Measurements from ENCODE around the gene ABHD3. TPM values are rescaled to one million over a fixed set of nuclear protein-coding genes. Genes with fewer than 3 reads are reported as not detected.
"Not testable (repeated sequence)": the region's sequence is repeated elsewhere in the genome, so short reads cannot be mapped to it uniquely, and the experiment has no call there.

The ABHD3 gene
- total RNA-seq, 1 donor from 2014 or later, result 21.1 TPM

GRCh38 chr18:21700528-21701075 lies 4.0 kb downstream of the ABHD3 start:
- no peak overlapping the region for H3K4me3 Mint-ChIP-seq
- no peak overlapping the region for H3K27ac Mint-ChIP-seq (ENCODE audit: unreplicated experiment)

GRCh38 chr18:21693322-21693721 lies 11.3 kb downstream of the ABHD3 start:
- no peak overlapping the region for H3K27ac Mint-ChIP-seq (ENCODE audit: unreplicated experiment)
- TF ChIP-seq, protein P1, sequence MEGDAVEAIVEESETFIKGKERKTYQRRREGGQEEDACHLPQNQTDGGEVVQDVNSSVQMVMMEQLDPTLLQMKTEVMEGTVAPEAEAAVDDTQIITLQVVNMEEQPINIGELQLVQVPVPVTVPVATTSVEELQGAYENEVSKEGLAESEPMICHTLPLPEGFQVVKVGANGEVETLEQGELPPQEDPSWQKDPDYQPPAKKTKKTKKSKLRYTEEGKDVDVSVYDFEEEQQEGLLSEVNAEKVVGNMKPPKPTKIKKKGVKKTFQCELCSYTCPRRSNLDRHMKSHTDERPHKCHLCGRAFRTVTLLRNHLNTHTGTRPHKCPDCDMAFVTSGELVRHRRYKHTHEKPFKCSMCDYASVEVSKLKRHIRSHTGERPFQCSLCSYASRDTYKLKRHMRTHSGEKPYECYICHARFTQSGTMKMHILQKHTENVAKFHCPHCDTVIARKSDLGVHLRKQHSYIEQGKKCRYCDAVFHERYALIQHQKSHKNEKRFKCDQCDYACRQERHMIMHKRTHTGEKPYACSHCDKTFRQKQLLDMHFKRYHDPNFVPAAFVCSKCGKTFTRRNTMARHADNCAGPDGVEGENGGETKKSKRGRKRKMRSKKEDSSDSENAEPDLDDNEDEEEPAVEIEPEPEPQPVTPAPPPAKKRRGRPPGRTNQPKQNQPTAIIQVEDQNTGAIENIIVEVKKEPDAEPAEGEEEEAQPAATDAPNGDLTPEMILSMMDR (conservative IDR thresholded peaks at IDR 0.05), result no peak
- peaks cover 9% of the 10 kb centered on the region for H3K9me3 Mint-ChIP-seq
- no peak for DNase-seq (ENCODE audit: low read depth, low spot score)
- H3K4me3 Mint-ChIP-seq, result no peak overlapping the region
- peaks cover 40% of the 10 kb centered on the region for H3K36me3 Mint-ChIP-seq (ENCODE audit: low read depth)
- H3K27me3 Mint-ChIP-seq (ENCODE audit: low read depth), result no peaks in the 10 kb centered on the region
- no peaks in the 10 kb centered on the region for H3K4me1 Mint-ChIP-seq

More at GRCh38 chr18:21700528-21701075, 4.0 kb downstream of the ABHD3 start:
- DNase-seq (ENCODE audit: low read depth, low spot score), result no peak
- peaks cover 9% of the 10 kb centered on the region for H3K36me3 Mint-ChIP-seq (ENCODE audit: low read depth)
- peaks cover 22% of the 10 kb centered on the region for H3K4me1 Mint-ChIP-seq
- TF ChIP-seq, protein P1 (conservative IDR thresholded peaks at IDR 0.05), result no peak
- peaks cover 5% of the 10 kb centered on the region for H3K9me3 Mint-ChIP-seq
- no peaks in the 10 kb centered on the region for H3K27me3 Mint-ChIP-seq (ENCODE audit: low read depth)

DNA sequence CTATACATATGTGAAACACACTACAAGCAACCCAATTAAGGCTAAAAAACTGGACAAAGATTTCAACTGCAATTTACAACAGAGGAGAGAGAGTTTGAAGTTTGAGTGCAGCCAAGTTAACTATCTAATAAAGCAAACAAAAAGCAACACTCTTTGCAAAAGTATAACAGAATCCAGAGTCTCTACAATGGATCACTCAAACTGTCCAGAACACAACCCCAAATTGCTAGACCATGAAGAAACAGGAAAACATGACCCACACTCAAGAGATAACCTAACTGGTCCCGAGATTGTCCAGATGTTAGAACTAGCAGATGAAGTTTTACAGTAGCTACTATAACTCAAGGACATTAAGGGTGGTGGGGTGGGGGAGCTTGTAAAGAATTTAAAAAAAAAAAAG lies 14.8 kb downstream of the ABHD3 start:
- Mint-ChIP-seq H3K27me3 (ENCODE audit: low read depth) (no peaks in the 10 kb centered on the region), H3K27ac (ENCODE audit: unreplicated experiment) (no peak overlapping the region), H3K4me3 (no peak overlapping the region), H3K36me3 (ENCODE audit: low read depth) (peaks cover 36% of the 10 kb centered on the region), H3K4me1 (peaks cover 8% of the 10 kb centered on the region), H3K9me3 (peaks cover 9% of the 10 kb centered on the region)
- DNase-seq (ENCODE audit: low read depth, low spot score), result no peak
- TF ChIP-seq, protein P1 (conservative IDR thresholded peaks at IDR 0.05), result no peak

DNA sequence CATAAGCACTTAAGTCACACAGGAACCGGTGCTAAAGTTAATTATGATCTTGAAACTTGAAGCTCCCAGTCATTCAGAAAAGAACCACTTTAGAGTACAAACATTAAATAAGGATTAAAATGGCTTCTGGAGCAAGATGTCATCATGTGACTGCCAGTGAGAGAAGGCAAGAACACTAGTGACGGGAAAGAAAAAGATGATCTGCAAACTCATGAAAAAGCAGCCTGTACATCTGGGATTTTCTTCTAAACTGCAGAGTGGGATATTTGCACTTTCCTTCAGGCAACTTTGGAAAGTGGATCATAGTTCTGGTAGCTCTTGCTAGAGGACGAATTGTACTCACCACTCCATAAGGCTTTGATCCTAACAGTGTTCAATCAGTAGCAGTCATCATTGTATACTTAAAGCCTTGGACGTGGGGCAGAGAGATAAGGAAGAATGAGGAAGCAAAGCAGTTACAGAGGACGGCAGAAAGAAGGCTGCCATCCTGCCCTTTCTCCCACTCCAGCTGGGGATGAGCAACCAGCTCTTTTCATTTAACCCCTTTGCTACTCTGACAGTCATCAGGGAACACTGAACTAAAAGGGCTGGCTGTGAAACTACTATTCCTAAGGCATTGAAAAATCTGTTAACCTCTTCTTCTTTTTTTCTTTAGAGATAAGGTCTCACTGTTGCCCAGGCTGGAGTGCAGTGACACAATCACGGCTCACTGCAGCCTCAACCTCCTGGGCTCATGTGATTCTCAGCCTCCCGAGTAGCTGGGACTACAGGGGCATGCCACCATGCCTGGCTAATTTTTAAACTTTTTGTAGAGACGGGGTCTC lies 18.1 kb downstream of the ABHD3 start:
- Mint-ChIP-seq H3K4me1 (peaks cover 14% of the 10 kb centered on the region), H3K27ac (ENCODE audit: unreplicated experiment) (no peak overlapping the region), H3K9me3 (peaks cover 8% of the 10 kb centered on the region), H3K4me3 (no peak overlapping the region), H3K36me3 (ENCODE audit: low read depth) (peaks cover 24% of the 10 kb centered on the region), H3K27me3 (ENCODE audit: low read depth) (no peaks in the 10 kb centered on the region)
- no peak for DNase-seq (ENCODE audit: low read depth, low spot score)
- TF ChIP-seq, protein P1 (conservative IDR thresholded peaks at IDR 0.05), result no peak

DNA sequence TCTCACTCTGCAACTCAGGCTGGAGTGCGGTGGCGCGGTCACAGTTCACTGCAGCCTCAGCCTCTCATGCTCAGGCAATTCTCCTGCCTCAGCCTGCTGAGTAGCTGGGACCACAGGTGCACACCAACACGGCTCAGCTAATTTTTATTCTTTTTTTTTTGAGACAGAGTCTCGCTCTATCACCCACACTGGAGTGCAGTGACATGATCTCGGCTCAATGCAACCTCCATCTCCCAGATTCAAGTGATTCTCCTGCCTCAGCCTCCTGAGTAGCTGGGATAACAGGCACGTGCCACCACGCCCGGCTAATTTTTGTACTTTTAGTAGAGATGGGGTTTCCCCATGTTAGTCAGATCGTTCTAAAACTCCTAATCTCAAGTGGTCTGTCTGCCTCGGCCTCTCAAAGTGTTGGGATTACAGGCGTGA lies 19.0 kb downstream of the ABHD3 start:
- peaks cover 18% of the 10 kb centered on the region for H3K36me3 Mint-ChIP-seq (ENCODE audit: low read depth)
- not testable (repeated sequence) for DNase-seq (ENCODE audit: low read depth, low spot score); H3K9me3 Mint-ChIP-seq; H3K4me3 Mint-ChIP-seq; H3K27ac Mint-ChIP-seq (ENCODE audit: unreplicated experiment); H3K27me3 Mint-ChIP-seq (ENCODE audit: low read depth)
- peaks cover 14% of the 10 kb centered on the region for H3K4me1 Mint-ChIP-seq

DNA sequence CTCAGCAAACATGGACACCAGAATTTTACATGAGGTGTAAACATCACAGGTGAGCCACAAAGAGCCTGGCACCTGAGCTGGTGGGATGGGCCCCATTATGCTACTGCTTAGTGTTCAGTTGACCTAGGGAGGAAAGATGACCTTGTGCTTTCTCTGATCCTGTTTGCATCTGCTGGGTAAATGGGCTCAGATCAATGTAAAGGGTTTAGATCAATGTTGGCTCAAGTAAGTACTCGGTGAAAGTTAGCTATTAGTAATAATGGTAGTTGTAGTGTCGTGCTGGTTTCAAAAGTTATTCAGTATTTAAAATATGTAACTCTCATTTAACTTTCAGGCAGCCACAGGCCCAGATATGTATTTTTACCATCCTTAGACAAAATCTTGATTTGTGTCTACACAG lies 19.8 kb downstream of the ABHD3 start:
- no peak for DNase-seq (ENCODE audit: low read depth, low spot score)
- TF ChIP-seq, protein P1 (conservative IDR thresholded peaks at IDR 0.05), result no peak
- peaks cover 14% of the 10 kb centered on the region for H3K4me1 Mint-ChIP-seq
- H3K27me3 Mint-ChIP-seq (ENCODE audit: low read depth), result no peaks in the 10 kb centered on the region
- H3K4me3 Mint-ChIP-seq, result no peak overlapping the region
- no peak overlapping the region for H3K27ac Mint-ChIP-seq (ENCODE audit: unreplicated experiment)
- H3K36me3 Mint-ChIP-seq (ENCODE audit: low read depth), result peaks cover 11% of the 10 kb centered on the region
- H3K9me3 Mint-ChIP-seq, result peaks cover 6% of the 10 kb centered on the region
